Hepatocyte (in vitro differentiated cells): ENCODE data around the gene DGAT2. TPM values are rescaled to one million over a fixed set of nuclear protein-coding genes. Genes with fewer than 3 reads are reported as not detected.

ENCODE experiments used
- DNase-seq: peaks from one replicate; pipeline ENCODE4 v3.0.0-alpha.2; 2016; ENCODE audit warnings: low spot score
- H2AFZ ChIP-seq: fragments of 200-600 bp; sonication (generic); 2 replicates; pipeline ENCODE4 v1.6.0; 2016; ENCODE audit warnings: antibody characterized with exemption, mild to moderate bottlenecking
- H3K27ac ChIP-seq: fragments of 200-600 bp; sonication (generic); 2 replicates; pipeline ENCODE4 v1.5.1; 2016; ENCODE audit warnings: mild to moderate bottlenecking
- H3K27me3 ChIP-seq: fragments of 200-600 bp; sonication (generic); 2 replicates; pipeline ENCODE4 v1.6.1; 2016
- H3K36me3 ChIP-seq: fragments of 200-600 bp; sonication (generic); replicated peaks from 2 replicates; pipeline ENCODE4 v1.5.1; 2016; ENCODE audit warnings: low read depth; ENCODE audit not compliant: insufficient read depth
- H3K4me1 ChIP-seq: fragments of 200-600 bp; sonication (generic); 2 replicates; pipeline ENCODE4 v1.5.1; 2016; ENCODE audit warnings: mild to moderate bottlenecking, moderate library complexity; ENCODE audit not compliant: insufficient read depth
- H3K4me2 ChIP-seq: fragments of 200-600 bp; sonication (generic); 2 replicates; pipeline ENCODE4 v1.6.0; 2016
- H3K4me3 ChIP-seq: fragments of 200-600 bp; sonication (generic); 2 replicates; pipeline ENCODE4 v1.5.1; 2016; ENCODE audit warnings: mild to moderate bottlenecking
- H3K79me2 ChIP-seq: fragments of 200-600 bp; sonication (generic); 2 replicates; pipeline ENCODE4 v1.6.0; 2017; ENCODE audit warnings: mild to moderate bottlenecking
- H3K9me2 ChIP-seq: fragments of 200-600 bp; sonication (generic); replicated peaks from 2 replicates; pipeline ENCODE4 v1.6.0; 2017; ENCODE audit warnings: mild to moderate bottlenecking; ENCODE audit not compliant: insufficient read depth
- H3K9me3 ChIP-seq: fragments of 200-600 bp; sonication (generic); 2 replicates; pipeline ENCODE4 v1.5.1; 2016; ENCODE audit warnings: low read depth, mild to moderate bottlenecking
- H4K20me1 ChIP-seq: fragments of 200-600 bp; sonication (generic); 2 replicates; pipeline ENCODE4 v1.6.0; 2016; ENCODE audit warnings: mild to moderate bottlenecking; ENCODE audit not compliant: insufficient read depth, poor library complexity, severe bottlenecking
- CTCF ChIP-seq: fragments of 200-600 bp; sonication (generic); IDR thresholded peaks from 2 replicates; pipeline ENCODE4 v1.5.1; 2016; ENCODE audit warnings: antibody characterized with exemption, mild to moderate bottlenecking; ENCODE audit not compliant: poor library complexity
- EZH2 ChIP-seq: fragments of 200-600 bp; sonication (generic); IDR thresholded peaks from 2 replicates; pipeline ENCODE4 v1.6.1; 2016; ENCODE audit warnings: antibody characterized with exemption, mild to moderate bottlenecking, borderline replicate concordance
- EZH2phosphoT487 ChIP-seq: fragments of 200-600 bp; sonication (generic); IDR thresholded peaks from one replicate; pipeline ENCODE4 v1.6.1; 2018; ENCODE audit warnings: antibody characterized with exemption, mild to moderate bottlenecking, low read depth, moderate library complexity; ENCODE audit not compliant: unreplicated experiment, severe bottlenecking
- WGBS: methylation state at CpG from one replicate; pipeline ENCODE4 v1.1.6; 2016; ENCODE audit warnings: low lambda C conversion rate; ENCODE audit errors: missing lambda C conversion rate; 5-methylcytosine and 5-hydroxymethylcytosine counted together
- polyA plus RNA-seq: library from polyadenylated mRNA; unstranded; fragments of >200 nt; fragmentation: Nextera tagmentation; extraction: Ambion mirVana; gene quantifications from 2 replicates; pipeline ENCODE4 v1.2.1, GENCODE V29; 2016
- total RNA-seq: library from RNA; depleted of rRNA; stranded (reverse); fragments of >200 nt; gene quantifications from 2 replicates; pipeline ENCODE4 v1.2.3, GENCODE V29; 2014

DGAT2 gene
- total and polyA plus RNA-seq, 2 experiments from 2014 or later = 55.6 to 60.5 TPM

GRCh38 chr11:75827562-75827961 is 59.0 kb downstream of the DGAT2 start:
- no peak overlapping the region for H3K27ac ChIP-seq
- H4K20me1 ChIP-seq = peaks cover 3% of the 10 kb centered on the region
- no peak for TF ChIP-seq CTCF
- no peak for TF ChIP-seq EZH2
- TF ChIP-seq EZH2phosphoT487 = no peak
- peaks cover 16% of the 10 kb centered on the region for H3K4me1 ChIP-seq
- no peak for DNase-seq
- peaks cover 93% of the 10 kb centered on the region for H3K79me2 ChIP-seq
- no peak overlapping the region for H3K4me3 ChIP-seq
- H3K9me2 ChIP-seq = no peaks in the 10 kb centered on the region
- no peak overlapping the region for H3K4me2 ChIP-seq
- H3K36me3 ChIP-seq = no peaks in the 10 kb centered on the region
- no peaks in the 10 kb centered on the region for H3K9me3 ChIP-seq
- H3K27me3 ChIP-seq = no peaks in the 10 kb centered on the region
- 85% methylated on average over 5 of the region's 5 CpGs for WGBS
- H2AFZ ChIP-seq = no peak overlapping the region

GRCh38 chr11:75831915-75832502 is 63.4 kb downstream of the DGAT2 start:
- H3K9me2 ChIP-seq = no peaks in the 10 kb centered on the region
- no peak for DNase-seq
- no peaks in the 10 kb centered on the region for H3K4me1 ChIP-seq
- H3K9me3 ChIP-seq = no peaks in the 10 kb centered on the region
- TF ChIP-seq EZH2 (no peak), EZH2phosphoT487 (no peak), CTCF (no peak)
- peaks cover 85% of the 10 kb centered on the region for H3K79me2 ChIP-seq
- H3K27ac ChIP-seq = no peak overlapping the region
- H3K4me3 ChIP-seq = no peak overlapping the region
- no peak overlapping the region for H3K4me2 ChIP-seq
- peaks cover 3% of the 10 kb centered on the region for H4K20me1 ChIP-seq
- no peaks in the 10 kb centered on the region for H3K27me3 ChIP-seq
- 93% methylated on average over 6 of the region's 6 CpGs for WGBS
- H3K36me3 ChIP-seq = no peaks in the 10 kb centered on the region
- no peak overlapping the region for H2AFZ ChIP-seq

- no peak overlapping the region for H3K4me2 ChIP-seq
- no peaks in the 10 kb centered on the region for H3K27me3 ChIP-seq
- no peaks in the 10 kb centered on the region for H3K9me2 ChIP-seq
- H3K27ac ChIP-seq = no peak overlapping the region
- H3K4me1 ChIP-seq = no peaks in the 10 kb centered on the region
- no peaks in the 10 kb centered on the region for H3K9me3 ChIP-seq
- no peak for DNase-seq
- peaks cover under 1% of the 10 kb centered on the region for H4K20me1 ChIP-seq
- no peaks in the 10 kb centered on the region for H3K36me3 ChIP-seq
- H3K79me2 ChIP-seq = peaks cover 76% of the 10 kb centered on the region
- TF ChIP-seq EZH2 = no peak
- TF ChIP-seq CTCF = no peak
- no peak for TF ChIP-seq EZH2phosphoT487
- WGBS = 63% methylated on average over 3 of the region's 3 CpGs
- no peak overlapping the region for H2AFZ ChIP-seq
- no peak overlapping the region for H3K4me3 ChIP-seq
Measured at GRCh38 chr11:75834728-75835127, 66.2 kb downstream of the DGAT2 start.
